GM12878 (cell line): ENCODE measurements around the gene PARVA. TPM values are rescaled to one million over a fixed set of nuclear protein-coding genes. Genes with fewer than 3 reads are reported as not detected.

ENCODE experiments used
- ATAC-seq: fragments of 200-7000 bp; cut with Tn5 transposase; 3 replicates; pipeline ENCODE4 v1.9.1; 2020; ENCODE audit warnings: mild to moderate bottlenecking, moderate library complexity
- BruUV-seq: library from RNA; stranded (reverse); fragments of 400-500 nt; replicated peaks from 2 replicates; lab custom pipeline; 2021; lab: Mats Ljungman, UMichigan
- CTCF ChIA-PET: fragments of 300-600 bp; sonication (Branson Sonifier 250); formaldehyde crosslinking; extraction: SDS; loops from one replicate; lab custom pipeline; 2021; ENCODE audit warnings: inconsistent platforms; lab: Yijun Ruan, JAX
- POLR2A ChIA-PET: fragments of 350-600 bp; formaldehyde crosslinking; extraction: SDS; loops from one replicate; lab custom pipeline; 2021; ENCODE audit warnings: inconsistent platforms; lab: Charles Lee
- RAD21 ChIA-PET: fragments of 300-600 bp; sonication (Branson Sonifier 250); formaldehyde crosslinking; loops from one replicate; lab custom pipeline; 2023; ENCODE audit warnings: antibody characterized with exemption; ENCODE audit not compliant: unreplicated experiment; lab: Charles Lee
- SMC1A ChIA-PET: fragments of 300-600 bp; sonication (Branson Sonifier 250); formaldehyde crosslinking; loops from one replicate; lab custom pipeline; 2023; ENCODE audit not compliant: unreplicated experiment, uncharacterized antibody; lab: Charles Lee
- DNase-seq: peaks from one replicate; pipeline ENCODE4 v3.0.0-alpha.2; 2011; ENCODE audit warnings: low read depth, low spot score
- FAIRE-seq: peaks from 3 replicates; lab custom pipeline; 2011; peaks lifted over from hg19 to GRCh38; lab: Jason Lieb, UNC
- H2AFZ ChIP-seq: 2 replicates; pipeline ENCODE4 v1.6.0; 2011; ENCODE audit warnings: low read depth, low read length, control low read depth; ENCODE audit not compliant: control insufficient read depth
- H3K27ac ChIP-seq: 2 replicates; pipeline ENCODE4 v1.5.1; 2011; ENCODE audit warnings: control low read depth; ENCODE audit not compliant: control insufficient read depth, insufficient read depth
- H3K27me3 ChIP-seq, 2 experiments: replicated peaks in 1 of 2; 2 replicates each; pipeline versions ENCODE4 v1.6.0 to v1.6.1; 2011; ENCODE audit warnings: low read length in 1 of 2; ENCODE audit not compliant: control insufficient read depth in 2 of 2, insufficient read depth in 2 of 2
- H3K36me3 ChIP-seq, 2 experiments: 2 replicates each; pipeline ENCODE4 v1.5.1; 2011; ENCODE audit warnings: low read length in 1 of 2; ENCODE audit not compliant: control insufficient read depth in 2 of 2, insufficient read depth in 2 of 2
- H3K4me1 ChIP-seq: 2 replicates; pipeline ENCODE4 v1.6.1; 2011; ENCODE audit warnings: mild to moderate bottlenecking, low read length, moderate library complexity, mixed read lengths; ENCODE audit not compliant: control insufficient read depth, insufficient read depth
- H3K4me2 ChIP-seq: 2 replicates; pipeline ENCODE4 v1.6.0; 2011; ENCODE audit warnings: control low read depth; ENCODE audit not compliant: control insufficient read depth, insufficient read depth
- H3K4me3 ChIP-seq: fragments of 200-600 bp; sonication (generic); 2 replicates; pipeline ENCODE4 v1.5.1; 2016
- H3K79me2 ChIP-seq: 2 replicates; pipeline ENCODE4 v1.6.0; 2011; ENCODE audit warnings: low read length; ENCODE audit not compliant: control insufficient read depth, insufficient read depth
- H3K9ac ChIP-seq: 2 replicates; pipeline ENCODE4 v1.8.0; 2011; ENCODE audit warnings: low read length, control low read depth, mixed read lengths; ENCODE audit not compliant: control insufficient read depth, insufficient read depth
- H3K9me3 ChIP-seq: replicated peaks from 3 replicates; pipeline ENCODE4 v1.5.1; 2011; ENCODE audit warnings: mild to moderate bottlenecking, low read length; ENCODE audit not compliant: control insufficient read depth, insufficient read depth
- H4K20me1 ChIP-seq: 2 replicates; pipeline ENCODE4 v1.6.0; 2011; ENCODE audit not compliant: control insufficient read depth, insufficient read depth
- SKIL ChIP-seq: fragments of 450-650 bp; IDR thresholded peaks from 2 replicates; pipeline ENCODE4 v1.6.1; 2017; ENCODE audit warnings: mild to moderate bottlenecking, low read depth, inconsistent platforms; ENCODE audit not compliant: poor library complexity, severe bottlenecking
- WGBS: methylation state at CpG from one replicate; pipeline ENCODE4 v1.1.6; 2016; ENCODE audit warnings: low lambda C conversion rate; ENCODE audit not compliant: insufficient replicate concordance, insufficient coverage; ENCODE audit errors: missing lambda C conversion rate; 5-methylcytosine and 5-hydroxymethylcytosine counted together
- in situ Hi-C: fragments of 300-500 bp; cut with MboI; formaldehyde crosslinking; loops from 9 replicates; pipeline ENCODE4 v1.14.3; 2018; ENCODE audit warnings: mixed read lengths
- intact Hi-C: fragments of 100-400 bp; cut with micrococcal nuclease; formaldehyde crosslinking; loops from one replicate; pipeline ENCODE4 v1.14.2; 2022; ENCODE audit not compliant: unreplicated experiment
- polyA plus RNA-seq, 11 experiments: library from polyadenylated mRNA; depleted of rRNA in 4 of 11; unstranded in 6 of 11; stranded (reverse) in 5 of 11; fragments of >200 nt; fragmentation: Nextera tagmentation in 4 of 11; fragmentation: Illumina TruSeq in 1 of 11; extraction: Ambion mirVana in 4 of 11; extraction: Trizol in 1 of 11; gene quantifications; 1 replicate in 1 of 11; 2 replicates in 10 of 11; pipeline versions ENCODE4 v1.2.1 to v1.2.3, GENCODE V29; 2011 to 2016; ENCODE audit warnings: inconsistent platforms in 2 of 11, missing spikeins in 2 of 11, low read depth in 1 of 11
- total RNA-seq, 4 experiments: library from RNA; depleted of rRNA in 3 of 4; stranded (reverse); fragments of >200 nt in 3 of 4; fragmentation: Illumina TruSeq in 1 of 4; extraction: Trizol in 1 of 4; gene quantifications; 2 replicates each; pipeline versions ENCODE4 v1.2.1 to v1.2.3, GENCODE V29; 2013 to 2021
- TF ChIP-seq, protein P1 (sequence below): fragments of 450-650 bp; formaldehyde crosslinking; IDR thresholded peaks from 2 replicates; pipeline ENCODE4 v1.4.0; 2020; ENCODE audit warnings: mild to moderate bottlenecking, moderate library complexity

The PARVA gene
- total and polyA plus RNA-seq, 10 of the 15 experiments (the other 5 are each of a cell fraction or from before 2014, with no cell fraction given): 0.01 to 0.44 (median 0.03) TPM; not detected in 7

DNA sequence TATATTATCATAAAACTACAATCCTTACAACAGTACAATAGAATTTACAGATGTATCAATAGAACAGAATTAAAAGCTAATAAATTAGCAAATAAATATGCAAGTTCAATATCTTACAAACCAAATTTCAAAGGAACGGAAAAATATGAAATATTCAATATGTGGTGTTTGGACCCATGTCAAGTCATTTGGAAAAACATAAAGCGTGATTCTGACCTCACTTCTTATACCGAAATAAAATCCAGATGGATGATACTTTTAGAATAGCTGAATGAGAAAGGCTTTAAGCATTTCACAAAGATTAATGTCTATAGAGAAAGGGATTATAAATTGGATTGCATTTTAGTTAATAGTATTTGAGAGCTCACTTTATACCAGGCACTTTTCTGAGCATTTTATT lies 204.0 kb downstream of the PARVA start:
- ChIA-PET CTCF (interaction anchor here (1.6 kb wide), 1 partner anchor 17 kb away, joined by 4 read pairs; no protein-coding TSS in a partner anchor), RAD21 (no interaction called here), POLR2A (no interaction called here), SMC1A (interaction anchor here (1.3 kb wide), 1 partner anchor 22 kb away, joined by 3 read pairs; no protein-coding TSS in a partner anchor)
- H3K36me3 ChIP-seq: no peaks in the 10 kb centered on the region
- FAIRE-seq (no peak), ATAC-seq (no peak), DNase-seq (no peak)
- TF ChIP-seq, protein P1, sequence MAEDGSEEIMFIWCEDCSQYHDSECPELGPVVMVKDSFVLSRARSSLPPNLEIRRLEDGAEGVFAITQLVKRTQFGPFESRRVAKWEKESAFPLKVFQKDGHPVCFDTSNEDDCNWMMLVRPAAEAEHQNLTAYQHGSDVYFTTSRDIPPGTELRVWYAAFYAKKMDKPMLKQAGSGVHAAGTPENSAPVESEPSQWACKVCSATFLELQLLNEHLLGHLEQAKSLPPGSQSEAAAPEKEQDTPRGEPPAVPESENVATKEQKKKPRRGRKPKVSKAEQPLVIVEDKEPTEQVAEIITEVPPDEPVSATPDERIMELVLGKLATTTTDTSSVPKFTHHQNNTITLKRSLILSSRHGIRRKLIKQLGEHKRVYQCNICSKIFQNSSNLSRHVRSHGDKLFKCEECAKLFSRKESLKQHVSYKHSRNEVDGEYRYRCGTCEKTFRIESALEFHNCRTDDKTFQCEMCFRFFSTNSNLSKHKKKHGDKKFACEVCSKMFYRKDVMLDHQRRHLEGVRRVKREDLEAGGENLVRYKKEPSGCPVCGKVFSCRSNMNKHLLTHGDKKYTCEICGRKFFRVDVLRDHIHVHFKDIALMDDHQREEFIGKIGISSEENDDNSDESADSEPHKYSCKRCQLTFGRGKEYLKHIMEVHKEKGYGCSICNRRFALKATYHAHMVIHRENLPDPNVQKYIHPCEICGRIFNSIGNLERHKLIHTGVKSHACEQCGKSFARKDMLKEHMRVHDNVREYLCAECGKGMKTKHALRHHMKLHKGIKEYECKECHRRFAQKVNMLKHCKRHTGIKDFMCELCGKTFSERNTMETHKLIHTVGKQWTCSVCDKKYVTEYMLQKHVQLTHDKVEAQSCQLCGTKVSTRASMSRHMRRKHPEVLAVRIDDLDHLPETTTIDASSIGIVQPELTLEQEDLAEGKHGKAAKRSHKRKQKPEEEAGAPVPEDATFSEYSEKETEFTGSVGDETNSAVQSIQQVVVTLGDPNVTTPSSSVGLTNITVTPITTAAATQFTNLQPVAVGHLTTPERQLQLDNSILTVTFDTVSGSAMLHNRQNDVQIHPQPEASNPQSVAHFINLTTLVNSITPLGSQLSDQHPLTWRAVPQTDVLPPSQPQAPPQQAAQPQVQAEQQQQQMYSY (CRISPR knock-in tag): no peak
- no peak for TF ChIP-seq SKIL
- H3K9ac ChIP-seq: no peak overlapping the region
- no peak overlapping the region for H2AFZ ChIP-seq
- intact Hi-C loops (no loop called here), in situ Hi-C loops (no loop called here)
- H3K27ac ChIP-seq: no peak overlapping the region
- no peaks in the 10 kb centered on the region; a peak in 1 of 4 replicates for H3K27me3 ChIP-seq
- 61% methylated on average over 3 of the region's 3 CpGs for WGBS
- no peaks in the 10 kb centered on the region for H3K4me1 ChIP-seq
- no peaks in the 10 kb centered on the region for H4K20me1 ChIP-seq
- H3K4me2 ChIP-seq: no peak overlapping the region
- H3K79me2 ChIP-seq: no peaks in the 10 kb centered on the region
- no peak overlapping the region for H3K4me3 ChIP-seq
- no peaks in the 10 kb centered on the region for H3K9me3 ChIP-seq
- BruUV-seq: no TSS peak
